GM12865 (cell line): ENCODE results near the gene PPP2R5E.
A peak's percentile ranks its signal among the peaks of the same experiment; 100 is the strongest.
"Not testable (repeated sequence)": the region's sequence is repeated elsewhere in the genome, so short reads cannot be mapped to it uniquely, and the experiment has no call there.

Experiments
- DNase-seq: peaks from one replicate; pipeline ENCODE4 v3.0.0; 2010; ENCODE audit warnings: low read depth
- H3K4me3 ChIP-seq: 2 replicates; pipeline ENCODE4 v1.5.1; 2011; ENCODE audit warnings: mild to moderate bottlenecking, low read depth, low read length, control low read depth
- CTCF ChIP-seq: IDR thresholded peaks from 2 replicates; pipeline ENCODE4 v1.5.1; 2011; ENCODE audit warnings: low read length, control low read depth, low read depth, inconsistent platforms; ENCODE audit not compliant: insufficient read depth; ENCODE audit errors: missing control alignments

PPP2R5E gene

DNA sequence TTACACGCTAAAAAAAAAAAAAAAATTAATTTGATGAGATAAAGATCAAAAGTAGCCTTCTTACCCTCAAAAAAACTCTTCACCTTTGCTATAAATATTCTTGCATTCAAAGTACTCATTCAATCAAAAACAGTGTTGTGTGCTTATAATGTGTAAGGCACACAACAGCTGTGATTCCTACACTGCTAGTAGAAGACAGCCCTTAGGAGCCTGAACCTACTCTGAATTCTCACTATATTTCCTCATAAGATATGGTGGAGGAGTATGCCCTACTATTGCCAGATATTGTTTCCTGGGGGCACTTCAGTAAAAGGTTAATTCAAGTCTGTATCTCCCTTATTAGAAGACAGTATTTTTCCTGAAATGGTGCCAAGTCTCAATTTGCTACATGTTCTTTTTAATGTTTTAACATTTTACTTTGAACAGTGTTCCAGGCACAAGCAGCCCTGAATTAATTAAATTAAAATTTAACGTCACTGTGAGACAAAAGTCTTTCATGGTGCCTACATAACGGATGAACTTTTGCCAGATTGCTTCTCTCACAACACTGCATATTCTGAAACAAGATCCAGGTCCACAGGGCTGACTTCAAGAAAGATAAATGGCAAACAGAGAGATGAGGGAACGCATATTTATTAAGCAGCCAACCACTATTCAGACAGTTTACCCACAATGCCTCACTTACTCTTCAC is 19.3 kb downstream of the PPP2R5E start:
- H3K4me3 ChIP-seq = no peak overlapping the region
- TF ChIP-seq CTCF = no peak
- DNase-seq = no peak

DNA sequence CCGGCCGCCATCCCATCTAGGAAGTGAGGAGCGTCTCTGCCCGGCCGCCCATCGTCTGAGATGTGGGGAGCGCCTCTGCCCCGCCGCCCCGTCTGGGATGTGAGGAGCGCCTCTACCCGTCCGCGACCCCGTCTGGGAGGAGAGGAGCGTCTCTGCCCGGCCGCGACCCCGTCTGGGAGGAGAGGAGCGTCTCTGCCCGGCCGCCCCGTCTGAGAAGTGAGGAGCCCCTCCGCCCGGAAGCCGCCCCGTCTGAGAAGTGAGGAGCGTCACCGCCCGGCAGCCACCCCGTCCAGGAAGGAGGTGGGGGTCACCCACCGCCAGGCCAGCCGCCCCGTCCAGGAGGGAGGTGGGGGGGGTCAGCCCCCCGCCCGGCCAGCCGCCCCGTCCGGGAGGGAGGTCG is 20.7 kb downstream of the PPP2R5E start:
- H3K4me3 ChIP-seq, DNase-seq: not testable (repeated sequence)

GRCh38 chr14:63517354-63517753 is 25.8 kb downstream of the PPP2R5E start:
- no peak for TF ChIP-seq CTCF
- H3K4me3 ChIP-seq = no peak overlapping the region
- DNase-seq = no peak

- no peak for TF ChIP-seq CTCF
- H3K4me3 ChIP-seq = no peak overlapping the region
- DNase-seq = no peak
These were observed 27.9 kb downstream of the PPP2R5E start for GRCh38 chr14:63515240-63515639.

- no peak overlapping the region for H3K4me3 ChIP-seq
- no peak for TF ChIP-seq CTCF
These were observed 29.4 kb downstream of the PPP2R5E start for GRCh38 chr14:63513756-63514155.

GRCh38 chr14:63512861-63513260 is 30.3 kb downstream of the PPP2R5E start:
- no peak for TF ChIP-seq CTCF
- peak; percentile 66 for DNase-seq
- H3K4me3 ChIP-seq = no peak overlapping the region

More at GRCh38 chr14:63513756-63514155, 29.4 kb downstream of the PPP2R5E start:
- DNase-seq = no peak

DNA sequence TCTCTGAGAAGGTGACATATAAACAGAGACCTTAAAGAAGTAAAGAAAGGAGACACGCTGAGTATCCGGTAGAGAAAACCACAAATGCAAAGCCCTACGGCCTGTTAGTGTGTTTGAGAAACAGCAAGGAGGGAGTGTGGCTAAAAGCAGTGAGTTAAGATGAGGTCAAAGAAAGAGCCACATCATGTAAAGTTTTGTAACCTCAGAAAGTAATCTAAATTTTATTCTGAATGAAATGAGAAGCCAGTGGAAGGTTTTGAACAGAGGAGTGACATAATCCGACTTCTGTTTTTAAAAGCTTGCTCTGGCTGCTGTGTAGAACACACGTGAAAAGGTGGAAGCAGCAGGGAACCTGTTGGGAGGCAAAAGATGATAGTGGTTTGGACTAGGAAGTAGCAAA is 32.6 kb downstream of the PPP2R5E start:
- no peak for DNase-seq
- no peak for TF ChIP-seq CTCF
- no peak overlapping the region for H3K4me3 ChIP-seq
